ENCODE measurements around the gene EDDM3A.

The EDDM3A gene

GRCh38 chr14:20790464-20791116 lies 44.9 kb downstream of the EDDM3A start:
- FAIRE-seq: no peak

GRCh38 chr14:20791187-20791586 lies 45.5 kb downstream of the EDDM3A start:
- FAIRE-seq: no peak

GRCh38 chr14:20791597-20791996 lies 45.9 kb downstream of the EDDM3A start:
- no peak for FAIRE-seq

- FAIRE-seq: no peak
Observed at GRCh38 chr14:20792556-20792955, 46.9 kb downstream of the EDDM3A start.

DNA sequence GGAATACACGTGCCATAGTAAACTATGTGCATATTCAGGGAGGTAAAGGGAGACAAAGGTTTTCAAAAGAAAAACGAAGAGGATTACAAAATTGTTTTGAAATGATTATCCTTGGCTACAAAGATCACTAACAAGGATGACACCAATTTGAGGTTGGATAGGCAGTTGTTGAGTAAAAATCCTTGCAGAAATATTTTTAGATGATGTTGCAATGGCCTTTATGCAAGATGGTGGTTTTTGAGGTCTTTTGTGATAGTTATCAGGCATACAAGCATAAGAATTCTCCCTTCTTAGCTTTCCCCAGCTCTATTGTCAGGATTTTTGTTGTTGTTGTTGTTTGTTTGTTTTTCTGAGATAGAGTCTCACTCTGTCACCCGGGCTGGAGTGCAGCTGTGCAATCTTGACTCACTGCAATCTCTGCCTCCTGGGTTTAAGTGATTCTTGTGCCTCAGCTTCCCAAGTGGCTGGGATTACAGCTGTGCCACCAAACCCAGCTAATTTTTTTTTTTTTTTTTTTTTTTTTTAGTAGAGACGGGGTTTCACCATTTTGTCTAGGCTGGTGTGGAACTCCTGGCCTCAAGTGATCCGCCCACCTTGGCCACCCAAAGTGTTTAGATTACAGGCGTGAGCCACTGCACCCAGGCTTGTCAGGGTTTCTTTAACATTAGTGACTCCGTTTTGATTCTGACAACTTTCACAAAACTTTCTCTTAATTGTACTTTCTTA lies 49.1 kb downstream of the EDDM3A start:
- no peak for FAIRE-seq

GRCh38 chr14:20797164-20797563 lies 51.5 kb downstream of the EDDM3A start:
- no peak for FAIRE-seq

Data from islet of Langerhans (tissue), 1 donor.